NT2/D1 (cell line): ENCODE data around the gene PNKD.

Source experiments
- SUZ12 ChIP-seq: IDR thresholded peaks from 2 replicates; pipeline ENCODE4 v1.6.1; 2011; ENCODE audit not compliant: insufficient read length, insufficient read depth; ENCODE audit errors: extremely low read depth
- YY1 ChIP-seq: IDR thresholded peaks from 2 replicates; pipeline ENCODE4 v1.6.1; 2011; ENCODE audit not compliant: insufficient read length, insufficient read depth
- ZNF274 ChIP-seq: IDR thresholded peaks from 2 replicates; pipeline ENCODE4 v1.6.1; 2011; ENCODE audit warnings: mild to moderate bottlenecking, low read depth, low read length

DNA sequence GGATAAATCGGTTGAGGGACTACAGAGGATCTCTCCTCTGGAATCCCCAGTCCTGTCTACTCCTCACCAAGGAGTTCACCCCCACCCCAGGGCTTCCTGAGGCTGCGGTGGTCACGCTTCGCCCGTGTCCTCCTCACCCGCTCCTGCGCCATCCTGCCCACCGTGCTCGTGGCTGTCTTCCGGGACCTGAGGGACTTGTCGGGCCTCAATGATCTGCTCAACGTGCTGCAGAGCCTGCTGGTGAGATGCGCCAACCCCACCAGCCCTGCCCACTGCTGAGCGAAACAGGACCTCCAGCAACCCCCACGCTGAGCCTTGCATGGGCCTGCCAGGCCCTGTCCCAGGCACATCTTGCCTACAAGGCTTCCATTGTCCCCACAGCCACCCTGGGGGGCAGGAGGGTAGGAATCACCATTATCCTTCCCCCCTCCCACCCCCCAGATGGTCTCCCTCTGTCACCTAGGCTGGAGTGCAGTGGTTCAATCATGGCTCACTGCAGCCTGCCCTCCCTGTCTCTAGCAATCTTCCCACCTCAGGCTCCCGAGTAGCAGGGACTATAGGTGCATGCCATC is 122.7 kb downstream of the PNKD start:
- no peak for TF ChIP-seq SUZ12
- TF ChIP-seq ZNF274: no peak
- no peak for TF ChIP-seq YY1
